ENCODE data around the gene HOMER1. TPM values are rescaled to one million over a fixed set of nuclear protein-coding genes. Genes with fewer than 3 reads are reported as not detected.

Gene HOMER1
- 7.6 TPM for total RNA-seq

- ATAC-seq, result peak; percentile 82
These were observed at the start of gene HOMER1 for GRCh38 chr5:79513704-79514390. Gene HOMER1, minus strand, starts transcription at chr5:79514134. Its CDS starts 1,360 bp downstream, at chr5:79512774.

- ATAC-seq, result no peak
These were observed 49.3 kb upstream of the HOMER1 start for GRCh38 chr5:79563247-79563590.

- ATAC-seq, result no peak
These were observed 48.7 kb upstream of the HOMER1 start for GRCh38 chr5:79562351-79563246.

- ATAC-seq, result no peak
These were observed 47.6 kb upstream of the HOMER1 start for GRCh38 chr5:79561525-79561893.

GRCh38 chr5:79560771-79561524 is 47.0 kb upstream of the HOMER1 start:
- ATAC-seq, result no peak

GRCh38 chr5:79555418-79555817 is 41.5 kb upstream of the HOMER1 start:
- ATAC-seq, result no peak

GRCh38 chr5:79552984-79553383 is 39.0 kb upstream of the HOMER1 start:
- ATAC-seq, result no peak

GRCh38 chr5:79547982-79548381 is 34.0 kb upstream of the HOMER1 start:
- ATAC-seq, result peak; percentile 90

GRCh38 chr5:79547429-79547822 is 33.5 kb upstream of the HOMER1 start:
- ATAC-seq, result peak; percentile 75

- ATAC-seq, result peak; percentile 10
These were observed 33.0 kb upstream of the HOMER1 start for GRCh38 chr5:79546782-79547428.

GRCh38 chr5:79544131-79544530 is 30.2 kb upstream of the HOMER1 start:
- no peak for ATAC-seq

GRCh38 chr5:79540939-79541338 is 27.0 kb upstream of the HOMER1 start:
- ATAC-seq, result no peak

GRCh38 chr5:79536193-79536906 is 22.4 kb upstream of the HOMER1 start:
- ATAC-seq, result no peak

GRCh38 chr5:79535477-79536192 is 21.7 kb upstream of the HOMER1 start:
- ATAC-seq, result no peak

GRCh38 chr5:79529110-79529509 is 15.2 kb upstream of the HOMER1 start:
- ATAC-seq, result no peak

GRCh38 chr5:79527431-79527830 is 13.5 kb upstream of the HOMER1 start:
- no peak for ATAC-seq

- no peak for ATAC-seq
These were observed 13.0 kb upstream of the HOMER1 start for GRCh38 chr5:79526928-79527327.

GRCh38 chr5:79526493-79526892 is 12.6 kb upstream of the HOMER1 start:
- ATAC-seq, result no peak

GRCh38 chr5:79521156-79521555 is 7.2 kb upstream of the HOMER1 start:
- ATAC-seq, result peak; percentile 68

GRCh38 chr5:79518718-79519117 is 4.8 kb upstream of the HOMER1 start:
- ATAC-seq, result no peak

- ATAC-seq, result no peak
These were observed 3.7 kb upstream of the HOMER1 start for GRCh38 chr5:79517601-79518000.

Data from esophagus mucosa (tissue), 1 donor.